ENCODE results near the gene PGLYRP4.

The PGLYRP4 gene

GRCh38 chr1:153306303-153307220 lies 42.1 kb downstream of the PGLYRP4 start:
- H3K36me3 ChIP-seq (ENCODE audit: control insufficient read depth, low read length), result no peaks in the 10 kb centered on the region
- TF ChIP-seq, protein P1, sequence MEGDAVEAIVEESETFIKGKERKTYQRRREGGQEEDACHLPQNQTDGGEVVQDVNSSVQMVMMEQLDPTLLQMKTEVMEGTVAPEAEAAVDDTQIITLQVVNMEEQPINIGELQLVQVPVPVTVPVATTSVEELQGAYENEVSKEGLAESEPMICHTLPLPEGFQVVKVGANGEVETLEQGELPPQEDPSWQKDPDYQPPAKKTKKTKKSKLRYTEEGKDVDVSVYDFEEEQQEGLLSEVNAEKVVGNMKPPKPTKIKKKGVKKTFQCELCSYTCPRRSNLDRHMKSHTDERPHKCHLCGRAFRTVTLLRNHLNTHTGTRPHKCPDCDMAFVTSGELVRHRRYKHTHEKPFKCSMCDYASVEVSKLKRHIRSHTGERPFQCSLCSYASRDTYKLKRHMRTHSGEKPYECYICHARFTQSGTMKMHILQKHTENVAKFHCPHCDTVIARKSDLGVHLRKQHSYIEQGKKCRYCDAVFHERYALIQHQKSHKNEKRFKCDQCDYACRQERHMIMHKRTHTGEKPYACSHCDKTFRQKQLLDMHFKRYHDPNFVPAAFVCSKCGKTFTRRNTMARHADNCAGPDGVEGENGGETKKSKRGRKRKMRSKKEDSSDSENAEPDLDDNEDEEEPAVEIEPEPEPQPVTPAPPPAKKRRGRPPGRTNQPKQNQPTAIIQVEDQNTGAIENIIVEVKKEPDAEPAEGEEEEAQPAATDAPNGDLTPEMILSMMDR (IDR thresholded peaks at IDR 0.05; ENCODE audit: low read depth, low read length, poor library complexity, severe bottlenecking), result no peak
- no peak for TF ChIP-seq EZH2phosphoT487 (IDR thresholded peaks at IDR 0.05; ENCODE audit: borderline replicate concordance, low read length)
- H3K9me2 ChIP-seq (replicated peaks; ENCODE audit: control insufficient read depth, low read length), result no peaks in the 10 kb centered on the region
- H3K27ac ChIP-seq (ENCODE audit: low read depth, low read length), result no peak overlapping the region
- H3K4me3 ChIP-seq (ENCODE audit: low read length), result no peak overlapping the region
- H3K27me3 ChIP-seq (ENCODE audit: control insufficient read depth, low read length), result peaks cover 10% of the 10 kb centered on the region; the same call in 1 of the 2 replicates
- no peaks in the 10 kb centered on the region for H3K79me2 ChIP-seq (ENCODE audit: control insufficient read depth, low read length)
- no peak overlapping the region for H3K4me2 ChIP-seq (ENCODE audit: low read length)
- H4K20me1 ChIP-seq (ENCODE audit: control insufficient read depth, insufficient read depth, low read depth, low read length), result no peaks in the 10 kb centered on the region
- no peaks in the 10 kb centered on the region for H3K4me1 ChIP-seq (ENCODE audit: control insufficient read depth, low read length)
- H3K9me3 ChIP-seq (ENCODE audit: control insufficient read depth, insufficient read depth, low read length), result no peaks in the 10 kb centered on the region
- no peaks in the 10 kb centered on the region for H3F3A ChIP-seq (ENCODE audit: control insufficient read depth, insufficient read depth)

DNA sequence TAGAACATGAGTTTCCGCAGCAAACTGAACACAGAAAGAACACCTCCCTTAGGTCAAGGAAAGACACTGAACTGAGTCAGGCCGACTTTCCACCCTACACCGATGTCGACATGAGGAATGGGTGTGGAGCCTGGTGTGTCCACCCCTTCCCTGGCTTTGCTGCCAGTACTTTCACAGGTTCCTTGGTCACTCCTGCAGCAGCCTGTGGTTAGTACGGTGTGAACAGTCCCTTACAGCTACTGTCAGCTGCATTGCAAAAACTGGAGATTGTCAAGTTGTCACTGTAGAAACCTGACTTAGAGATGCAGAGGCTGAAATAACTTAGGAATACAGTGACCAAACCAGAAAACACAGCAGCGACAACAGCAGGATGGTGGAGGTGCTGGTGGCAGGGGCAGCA lies 43.0 kb downstream of the PGLYRP4 start:
- no peak for TF ChIP-seq EZH2phosphoT487 (IDR thresholded peaks at IDR 0.05; ENCODE audit: borderline replicate concordance, low read length)
- TF ChIP-seq, protein P1 (IDR thresholded peaks at IDR 0.05; ENCODE audit: low read depth, low read length, poor library complexity, severe bottlenecking), result no peak
- Histone ChIP-seq H3F3A (ENCODE audit: control insufficient read depth, insufficient read depth) (no peaks in the 10 kb centered on the region), H3K9me3 (ENCODE audit: control insufficient read depth, insufficient read depth, low read length) (no peaks in the 10 kb centered on the region), H3K79me2 (ENCODE audit: control insufficient read depth, low read length) (no peaks in the 10 kb centered on the region), H3K9me2 (replicated peaks; ENCODE audit: control insufficient read depth, low read length) (no peaks in the 10 kb centered on the region), H3K4me2 (ENCODE audit: low read length) (no peak overlapping the region), H3K36me3 (ENCODE audit: control insufficient read depth, low read length) (no peaks in the 10 kb centered on the region), H3K27me3 (ENCODE audit: control insufficient read depth, low read length) (peaks cover 5% of the 10 kb centered on the region; the same call in 1 of the 2 replicates), H3K27ac (ENCODE audit: low read depth, low read length) (no peak overlapping the region), H4K20me1 (ENCODE audit: control insufficient read depth, insufficient read depth, low read depth, low read length) (no peaks in the 10 kb centered on the region), H3K4me1 (ENCODE audit: control insufficient read depth, low read length) (no peaks in the 10 kb centered on the region), H3K4me3 (ENCODE audit: low read length) (no peak overlapping the region)

GRCh38 chr1:153302308-153302707 lies 46.3 kb downstream of the PGLYRP4 start:
- Histone ChIP-seq H3K4me3 (ENCODE audit: low read length) (no peak overlapping the region), H3F3A (ENCODE audit: control insufficient read depth, insufficient read depth) (no peaks in the 10 kb centered on the region), H3K79me2 (ENCODE audit: control insufficient read depth, low read length) (no peaks in the 10 kb centered on the region), H3K9me3 (ENCODE audit: control insufficient read depth, insufficient read depth, low read length) (no peaks in the 10 kb centered on the region), H4K20me1 (ENCODE audit: control insufficient read depth, insufficient read depth, low read depth, low read length) (no peaks in the 10 kb centered on the region), H3K4me1 (ENCODE audit: control insufficient read depth, low read length) (no peaks in the 10 kb centered on the region), H3K27me3 (ENCODE audit: control insufficient read depth, low read length) (0 out of 2 replicates have a peak, but pooled peaks cover 3% of the 10 kb centered on the region), H3K27ac (ENCODE audit: low read depth, low read length) (no peak overlapping the region), H3K36me3 (ENCODE audit: control insufficient read depth, low read length) (no peaks in the 10 kb centered on the region), H3K4me2 (ENCODE audit: low read length) (no peak overlapping the region), H3K9me2 (replicated peaks; ENCODE audit: control insufficient read depth, low read length) (no peaks in the 10 kb centered on the region)
- no peak for TF ChIP-seq EZH2phosphoT487 (IDR thresholded peaks at IDR 0.05; ENCODE audit: borderline replicate concordance, low read length)
- TF ChIP-seq, protein P1 (IDR thresholded peaks at IDR 0.05; ENCODE audit: low read depth, low read length, poor library complexity, severe bottlenecking), result no peak

Data from DOHH2 (cell line).